H1 (cell line): ENCODE data around the gene PARP14. TPM values are rescaled to one million over a fixed set of nuclear protein-coding genes. Genes with fewer than 3 reads are reported as not detected.

ENCODE experiments used
- CTCF ChIA-PET: fragments of 300-600 bp; sonication (Branson Sonifier 250); formaldehyde crosslinking; loops from one replicate; lab custom pipeline; 2021; ENCODE audit not compliant: partially characterized antibody; lab: Charles Lee
- POLR2A ChIA-PET: fragments of 300-600 bp; sonication (Branson Sonifier 250); formaldehyde crosslinking; loops from one replicate; lab custom pipeline; 2021; ENCODE audit warnings: inconsistent platforms; ENCODE audit not compliant: partially characterized antibody; lab: Charles Lee
- DNase-seq, 2 experiments: peaks; one replicate each; pipeline versions ENCODE4 v3.0.0 to v3.0.0-alpha.2; 2010 to 2022; ENCODE audit warnings: low spot score in 2 of 2, low read depth in 1 of 2, mixed read lengths in 1 of 2
- FAIRE-seq: peaks from 2 replicates; lab custom pipeline; 2011; peaks lifted over from hg19 to GRCh38; lab: Jason Lieb, UNC
- H2AFZ ChIP-seq: 2 replicates; pipeline ENCODE4 v1.8.1; 2012; ENCODE audit warnings: low read length, inconsistent platforms
- H2AK5ac ChIP-seq: 2 replicates; pipeline ENCODE4 v1.6.1; 2013; ENCODE audit warnings: low read depth, low read length
- H2BK120ac ChIP-seq: replicated peaks from 2 replicates; pipeline ENCODE3; 2013; ENCODE audit warnings: low read depth, low read length, inconsistent platforms
- H2BK12ac ChIP-seq: 2 replicates; pipeline ENCODE4 v1.6.1; 2013; ENCODE audit warnings: low read depth, low read length
- H2BK15ac ChIP-seq: 2 replicates; pipeline ENCODE4 v1.6.1; 2013; ENCODE audit warnings: low read length
- H2BK20ac ChIP-seq: 2 replicates; pipeline ENCODE4 v1.6.1; 2013; ENCODE audit warnings: low read length
- H2BK5ac ChIP-seq: 2 replicates; pipeline ENCODE4 v1.6.1; 2013; ENCODE audit warnings: low read depth, low read length
- H3K14ac ChIP-seq: 2 replicates; pipeline ENCODE4 v1.6.1; 2013; ENCODE audit warnings: inconsistent platforms; ENCODE audit not compliant: insufficient read length
- H3K18ac ChIP-seq: 2 replicates; pipeline ENCODE4 v1.6.1; 2013; ENCODE audit warnings: low read length; ENCODE audit errors: extremely low read depth
- H3K23ac ChIP-seq: 2 replicates; pipeline ENCODE4 v1.6.1; 2013; ENCODE audit warnings: inconsistent platforms; ENCODE audit not compliant: insufficient read length
- H3K23me2 ChIP-seq: 2 replicates; pipeline ENCODE4 v1.6.1; 2013; ENCODE audit warnings: low read depth, low read length
- H3K27ac ChIP-seq: 2 replicates; pipeline ENCODE4 v1.6.1; 2011; ENCODE audit warnings: low read depth, low read length, inconsistent platforms
- H3K27me3 ChIP-seq, 4 experiments: replicated peaks in 1 of 4; 1 replicate in 1 of 4; 2 replicates in 3 of 4; pipeline versions ENCODE4 v1.6.1 to v1.8.1; 2011 to 2013; ENCODE audit warnings: low read length in 3 of 4, mild to moderate bottlenecking in 3 of 4, inconsistent platforms in 2 of 4, mixed read lengths in 2 of 4, moderate library complexity in 1 of 4; ENCODE audit not compliant: control insufficient read depth in 3 of 4, insufficient read depth in 3 of 4; ENCODE audit errors: extremely low read depth in 1 of 4
- H3K36me3 ChIP-seq, 4 experiments: 2 replicates each; pipeline versions ENCODE4 v1.6.1 to v1.8.1; 2011 to 2013; ENCODE audit warnings: mild to moderate bottlenecking in 4 of 4, low read length in 3 of 4, moderate library complexity in 2 of 4, control low read depth in 1 of 4, inconsistent platforms in 1 of 4; ENCODE audit not compliant: insufficient read depth in 4 of 4, control insufficient read depth in 2 of 4
- H3K4ac ChIP-seq: replicated peaks from 2 replicates; pipeline ENCODE3; 2013; ENCODE audit warnings: low read length, low read depth, mixed read lengths, inconsistent platforms; ENCODE audit not compliant: insufficient read length
- H3K4me1 ChIP-seq, 4 experiments: replicated peaks in 1 of 4; 1 replicate in 1 of 4; 2 replicates in 3 of 4; pipeline versions ENCODE4 v1.6.1 to v1.8.1; 2011 to 2013; ENCODE audit warnings: low read length in 3 of 4, inconsistent platforms in 2 of 4, mixed read lengths in 1 of 4; ENCODE audit not compliant: insufficient read depth in 4 of 4, control insufficient read depth in 3 of 4
- H3K4me2 ChIP-seq, 2 experiments: 2 replicates each; pipeline versions ENCODE4 v1.6.1 to v1.8.1; 2011 to 2013; ENCODE audit warnings: low read depth in 2 of 2, low read length in 2 of 2, control low read depth in 1 of 2, inconsistent platforms in 1 of 2, mild to moderate bottlenecking in 1 of 2; ENCODE audit not compliant: insufficient read depth in 1 of 2
- H3K4me3 ChIP-seq, 4 experiments: fragments of 200-600, 300-600 bp in 1 of 4; sonication (generic), shearing (Covaris generic), sonication (Bioruptor Twin) in 1 of 4; 2 replicates each; pipeline versions ENCODE4 v1.5.1 to v1.8.1; 2011 to 2016; ENCODE audit warnings: low read length in 4 of 4, low read depth in 3 of 4, control low read depth in 2 of 4, inconsistent platforms in 2 of 4, mild to moderate bottlenecking in 2 of 4, mixed read lengths in 1 of 4, moderate library complexity in 1 of 4; ENCODE audit not compliant: insufficient read depth in 2 of 4; ENCODE audit errors: extremely low read depth in 1 of 4
- H3K56ac ChIP-seq: replicated peaks from 2 replicates; pipeline ENCODE3; 2013; ENCODE audit warnings: low read depth, mild to moderate bottlenecking, mixed read lengths, low read length, inconsistent platforms; ENCODE audit not compliant: insufficient read length
- H3K79me1 ChIP-seq: 2 replicates; pipeline ENCODE4 v1.6.1; 2013; ENCODE audit warnings: low read depth, low read length, control low read depth
- H3K79me2 ChIP-seq, 2 experiments: 2 replicates each; pipeline versions ENCODE4 v1.6.1 to v1.8.1; 2012 to 2013; ENCODE audit warnings: low read length in 2 of 2, mild to moderate bottlenecking in 2 of 2, inconsistent platforms in 1 of 2; ENCODE audit not compliant: insufficient read depth in 2 of 2, control insufficient read depth in 1 of 2
- H3K9ac ChIP-seq, 4 experiments: replicated peaks in 1 of 4; 1 replicate in 1 of 4; 2 replicates in 3 of 4; pipeline versions ENCODE4 v1.6.1 to v1.8.1; 2011 to 2013; ENCODE audit warnings: low read depth in 3 of 4, low read length in 3 of 4, control low read depth in 2 of 4, mild to moderate bottlenecking in 2 of 4, moderate library complexity in 2 of 4, inconsistent platforms in 1 of 4; ENCODE audit errors: extremely low read depth in 1 of 4
- H3K9me3 ChIP-seq, 2 experiments: 2 replicates each; pipeline versions ENCODE4 v1.6.1 to v1.8.1; 2012 to 2013; ENCODE audit warnings: mild to moderate bottlenecking in 2 of 2, moderate library complexity in 2 of 2, control low read depth in 1 of 2, inconsistent platforms in 1 of 2, low read depth in 1 of 2, low read length in 1 of 2, mixed read lengths in 1 of 2; ENCODE audit not compliant: insufficient read depth in 2 of 2
- H4K20me1 ChIP-seq, 2 experiments: replicated peaks in 1 of 2; 2 replicates each; pipeline versions ENCODE3 to v1.8.1; 2011 to 2013; ENCODE audit warnings: inconsistent platforms in 2 of 2, low read length in 2 of 2, mild to moderate bottlenecking in 1 of 2; ENCODE audit not compliant: insufficient read depth in 2 of 2, control insufficient read depth in 1 of 2
- H4K5ac ChIP-seq: 2 replicates; pipeline ENCODE4 v1.6.1; 2013; ENCODE audit warnings: low read length, low read depth, mixed read lengths, inconsistent platforms; ENCODE audit not compliant: insufficient read length
- H4K8ac ChIP-seq: 2 replicates; pipeline ENCODE4 v1.8.0; 2013; ENCODE audit warnings: mild to moderate bottlenecking, moderate library complexity, low read length, inconsistent platforms; ENCODE audit not compliant: insufficient read depth; ENCODE audit errors: extremely low read depth
- H4K91ac ChIP-seq: replicated peaks from 2 replicates; pipeline ENCODE3; 2013; ENCODE audit warnings: low read length, mixed read lengths, inconsistent platforms; ENCODE audit not compliant: insufficient read length
- ASH2L ChIP-seq: fragments of 200-600, 300-600 bp; sonication (generic); IDR thresholded peaks from one replicate; pipeline ENCODE4 v1.7.1; 2017; ENCODE audit warnings: low read length
- BRCA1 ChIP-seq: IDR thresholded peaks from 2 replicates; pipeline ENCODE4 v1.6.1; 2012; ENCODE audit warnings: low read depth, low read length, improper control_type of control experiment
- CEBPB ChIP-seq: IDR thresholded peaks from 2 replicates; pipeline ENCODE4 v1.6.1; 2012; ENCODE audit warnings: low read depth, low read length
- CREB1 ChIP-seq: IDR thresholded peaks from 2 replicates; pipeline ENCODE4 v1.6.1; 2012; ENCODE audit warnings: inconsistent platforms
- EGR1 ChIP-seq: IDR thresholded peaks from 2 replicates; pipeline ENCODE4 v1.6.1; 2011; ENCODE audit warnings: low read depth, low read length, borderline replicate concordance
- GTF2F1 ChIP-seq: IDR thresholded peaks from 2 replicates; pipeline ENCODE4 v1.6.1; 2012; ENCODE audit warnings: low read depth, low read length, improper control_type of control experiment, borderline replicate concordance
- KDM1A ChIP-seq: fragments of 200-600, 300-600 bp; sonication (generic); IDR thresholded peaks from 2 replicates; pipeline ENCODE4 v1.7.1; 2016; ENCODE audit warnings: mild to moderate bottlenecking, low read length, borderline replicate concordance
- MAFK ChIP-seq: IDR thresholded peaks from 2 replicates; pipeline ENCODE4 v1.6.1; 2012; ENCODE audit warnings: low read depth, mild to moderate bottlenecking, improper control_type of control experiment, low read length
- SAP30 ChIP-seq: fragments of 300-600 bp; sonication (generic); IDR thresholded peaks from 2 replicates; pipeline ENCODE4 v1.7.1; 2012; ENCODE audit warnings: low read length, moderate library complexity, mild to moderate bottlenecking, inconsistent platforms; ENCODE audit not compliant: insufficient read depth, insufficient replicate concordance
- SP2 ChIP-seq: IDR thresholded peaks from 2 replicates; pipeline ENCODE4 v1.6.1; 2012; ENCODE audit warnings: mild to moderate bottlenecking, low read length, inconsistent platforms
- TAF7 ChIP-seq: optimal IDR thresholded peaks from 2 replicates; pipeline ENCODE3; 2011; ENCODE audit warnings: low read depth, mild to moderate bottlenecking, inconsistent platforms, low read length, moderate library complexity, borderline replicate concordance
- TBP ChIP-seq: IDR thresholded peaks from 2 replicates; pipeline ENCODE4 v1.6.1; 2011; ENCODE audit warnings: low read depth, low read length, improper control_type of control experiment
- TCF12 ChIP-seq: IDR thresholded peaks from 2 replicates; pipeline ENCODE4 v1.6.1; 2011; ENCODE audit warnings: low read depth, mild to moderate bottlenecking, low read length
- USF2 ChIP-seq: IDR thresholded peaks from 2 replicates; pipeline ENCODE4 v1.6.1; 2011; ENCODE audit warnings: low read length, improper control_type of control experiment
- WGBS, 2 experiments: shearing (Covaris generic) in 1 of 2; methylation state at CpG; one replicate each; pipeline versions ENCODE4 v1.1.6 to v1.1.7; 2013 to 2015; ENCODE audit warnings: low lambda C conversion rate in 2 of 2, mixed read lengths in 2 of 2, inconsistent platforms in 1 of 2, low coverage in 1 of 2, missing lambda C conversion rate in 1 of 2; ENCODE audit not compliant: insufficient replicate concordance in 2 of 2, insufficient coverage in 1 of 2, insufficient read length in 1 of 2; ENCODE audit errors: extremely low coverage in 1 of 2, missing lambda C conversion rate in 1 of 2; 5-methylcytosine and 5-hydroxymethylcytosine counted together
- polyA plus RNA-seq, 7 experiments: library from polyadenylated mRNA; depleted of rRNA in 3 of 7; stranded (reverse) in 5 of 7; unstranded in 2 of 7; fragments of >200 nt in 5 of 7; fragments of 200-250 nt in 2 of 7; gene quantifications; 1 replicate in 5 of 7; 2 replicates in 1 of 7; 4 replicates in 1 of 7; pipeline versions ENCODE4 v1.2.1 to v1.2.3, GENCODE V29; 2011 to 2013; ENCODE audit warnings: missing spikeins in 2 of 7, mixed read lengths in 2 of 7
- total RNA-seq: library from RNA; stranded (reverse); fragmentation: NEBNext Ultra II Directional; extraction: Animal tissue kit (Norgen Biotek cat#: 25700); gene quantifications from 2 replicates; pipeline ENCODE4 v1.2.1, GENCODE V29; 2021

The PARP14 gene
- total and polyA plus RNA-seq, 2 of the 8 experiments (the other 6 are each of a cell fraction or from before 2014, with no cell fraction given), result 12.6 to 17.6 TPM

GRCh38 chr3:122716667-122717066, 36.0 kb downstream of the PARP14 start:
- peaks cover 7 to 24% (median 11%) of the 10 kb centered on the region in 4 experiments; a peak in 6 of 8 replicates for H3K36me3 ChIP-seq
- no peak overlapping the region for H3K4me3 ChIP-seq
- H2BK120ac ChIP-seq, result no peak overlapping the region
- no peak overlapping the region for H2AFZ ChIP-seq
- no peak overlapping the region for H4K8ac ChIP-seq
- H3K79me1 ChIP-seq, result no peaks in the 10 kb centered on the region
- H3K14ac ChIP-seq, result no peak overlapping the region
- H3K18ac ChIP-seq, result no peak overlapping the region
- CTCF ChIA-PET, result interaction anchor here (0.6 to 1.9 kb wide), 7 partner anchors 9 to 519 kb away, joined by 3 to 8 read pairs (median 3); no protein-coding TSS in a partner anchor
- H3K27me3 ChIP-seq, result no peaks in the 10 kb centered on the region
- H3K4me2 ChIP-seq, result no peak overlapping the region
- H2BK12ac ChIP-seq, result no peak overlapping the region
- no peak for DNase-seq
- no peaks in the 10 kb centered on the region for H3K79me2 ChIP-seq
- 90% methylated on average over 4 of the region's 4 CpGs; no CpG with 5 or more reads in 1 of the 2 experiments for WGBS, 2 experiments
- H3K9ac ChIP-seq, result no peak overlapping the region
- no peak overlapping the region for H2BK15ac ChIP-seq
- no peak overlapping the region for H2BK5ac ChIP-seq
- no peaks in the 10 kb centered on the region for H3K4me1 ChIP-seq
- no peak overlapping the region for H3K27ac ChIP-seq
- H3K23ac ChIP-seq, result no peak overlapping the region
- H2AK5ac ChIP-seq, result no peak overlapping the region
- TF ChIP-seq ASH2L, result no peak
- no peak for TF ChIP-seq SAP30
- no peak for TF ChIP-seq EGR1
- no peak for TF ChIP-seq BRCA1
- no peak for TF ChIP-seq TCF12
- TF ChIP-seq SP2, result no peak
- TF ChIP-seq KDM1A, result no peak
- TF ChIP-seq MAFK, result no peak
- TF ChIP-seq TAF7, result no peak
- TF ChIP-seq TBP, result no peak
- TF ChIP-seq CREB1, result no peak
- no peak for TF ChIP-seq CEBPB
- no peak for TF ChIP-seq USF2
- no peak for TF ChIP-seq GTF2F1
- no peak for FAIRE-seq
- no peak overlapping the region for H4K91ac ChIP-seq
- no peak overlapping the region for H2BK20ac ChIP-seq
- POLR2A ChIA-PET, result interaction anchor here (0.6 kb wide), 1 partner anchor 89 kb away, joined by 3 read pairs; no protein-coding TSS in a partner anchor
- no peak overlapping the region for H3K56ac ChIP-seq
- H4K5ac ChIP-seq, result no peak overlapping the region
- no peaks in the 10 kb centered on the region for H3K23me2 ChIP-seq
- no peaks in the 10 kb centered on the region for H3K9me3 ChIP-seq
- H3K4ac ChIP-seq, result no peak overlapping the region
- H4K20me1 ChIP-seq, result no peaks in the 10 kb centered on the region
